Natural killer cell treated with Interleukin-12 subunit alpha and Interleukin-12 subunit beta and Interleukin-15 and Interleukin-18, amount 100 ng/mL, for 72 hours (primary cell): ENCODE measurements around the gene EIF3B. TPM values are rescaled to one million over a fixed set of nuclear protein-coding genes. Genes with fewer than 3 reads are reported as not detected.
"Not testable (repeated sequence)": the region's sequence is repeated elsewhere in the genome, so short reads cannot be mapped to it uniquely, and the experiment has no call there.

Experiments used
- ATAC-seq, 2 donors: fragments of 150-1000 bp; cut with Tn5 transposase in 1 of 2; sonication (Bioruptor Pico), chemical (Tn5 transposase) in 1 of 2; 2 replicates each; pipeline ENCODE4 v1.10.0; 2021
- DNase-seq: peaks from one replicate; pipeline ENCODE4 v3.0.0; 2022; ENCODE audit warnings: low spot score
- H3K27ac Mint-ChIP-seq, 2 donors: 1 replicate in 1 of 2; 2 replicates in 1 of 2; pipeline ENCODE4 v1.8.0; 2022; ENCODE audit warnings: mixed read lengths in 2 of 2, mild to moderate bottlenecking in 1 of 2, moderate library complexity in 1 of 2
- H3K27me3 Mint-ChIP-seq, 2 donors: 1 replicate in 1 of 2; 2 replicates in 1 of 2; pipeline ENCODE4 v1.8.0; 2022; ENCODE audit warnings: mixed read lengths in 2 of 2
- H3K36me3 Mint-ChIP-seq: one replicate; pipeline ENCODE4 v1.8.0; 2022; ENCODE audit warnings: mixed read lengths
- H3K4me1 Mint-ChIP-seq, 2 donors: 1 replicate in 1 of 2; 2 replicates in 1 of 2; pipeline ENCODE4 v1.8.0; 2022; ENCODE audit warnings: low read depth in 2 of 2, mixed read lengths in 2 of 2, mild to moderate bottlenecking in 1 of 2
- H3K4me3 Mint-ChIP-seq: one replicate; pipeline ENCODE4 v1.8.0; 2022; ENCODE audit warnings: mixed read lengths
- H3K9me3 Mint-ChIP-seq: 2 replicates; pipeline ENCODE4 v1.8.0; 2022; ENCODE audit warnings: mixed read lengths
- total RNA-seq, 2 donors: library from RNA; stranded (reverse); gene quantifications; one replicate each; pipeline ENCODE4 v1.2.3, GENCODE V29; 2022

The EIF3B gene
- total RNA-seq = 100 to 1,000 TPM; 229 to 348 TPM

- ATAC-seq (peak; percentile 94 to 96), DNase-seq (peak; percentile 94)
- Mint-ChIP-seq H3K27me3 (no peaks in the 10 kb centered on the region), H3K27ac (peak within 1 kb of the TSS; percentile 100), H3K36me3 (peaks cover 12% of the 10 kb centered on the region), H3K4me1 (peaks cover 18 to 21% of the 10 kb centered on the region in 2 donors), H3K4me3 (peak within 1 kb of the TSS; percentile 89), H3K9me3 (no peaks in the 10 kb centered on the region)
Observed at GRCh38 chr7:2354186-2354938, at the start of gene EIF3B. Gene EIF3B (plus strand): TSS chr7:2354827. CDS start chr7:2354922, 95 bp downstream.

- not testable (repeated sequence) for H3K27me3 Mint-ChIP-seq, H3K27ac Mint-ChIP-seq, H3K4me3 Mint-ChIP-seq, DNase-seq, ATAC-seq, H3K36me3 Mint-ChIP-seq, H3K9me3 Mint-ChIP-seq, H3K4me1 Mint-ChIP-seq
Observed at GRCh38 chr7:2305258-2305657, 49.4 kb upstream of the EIF3B start.

GRCh38 chr7:2306688-2307087 lies 47.9 kb upstream of the EIF3B start:
- peaks cover 0 to 4% of the 10 kb centered on the region in 2 donors for H3K4me1 Mint-ChIP-seq

GRCh38 chr7:2307690-2308107 lies 46.9 kb upstream of the EIF3B start:
- no peak overlapping the region for H3K4me3 Mint-ChIP-seq
- no peaks in the 10 kb centered on the region for H3K36me3 Mint-ChIP-seq
- DNase-seq (no peak), ATAC-seq (no peak)
- no peaks in the 10 kb centered on the region for H3K9me3 Mint-ChIP-seq
- H3K27ac Mint-ChIP-seq = no peak overlapping the region
- peaks cover 6 to 9% of the 10 kb centered on the region in 2 donors for H3K4me1 Mint-ChIP-seq
- no peaks in the 10 kb centered on the region for H3K27me3 Mint-ChIP-seq

More at GRCh38 chr7:2306688-2307087, 47.9 kb upstream of the EIF3B start:
- H3K27ac Mint-ChIP-seq = no peak overlapping the region
- H3K9me3 Mint-ChIP-seq = no peaks in the 10 kb centered on the region
- DNase-seq (no peak), ATAC-seq (no peak)
- H3K27me3 Mint-ChIP-seq = no peaks in the 10 kb centered on the region
- H3K4me3 Mint-ChIP-seq = no peak overlapping the region
- H3K36me3 Mint-ChIP-seq = no peaks in the 10 kb centered on the region

GRCh38 chr7:2309889-2310331 lies 44.7 kb upstream of the EIF3B start:
- H3K27me3 Mint-ChIP-seq = no peaks in the 10 kb centered on the region
- ATAC-seq = no peak
- peaks cover 14% of the 10 kb centered on the region in 2 donors for H3K4me1 Mint-ChIP-seq
- no peaks in the 10 kb centered on the region for H3K36me3 Mint-ChIP-seq
- no peak overlapping the region for H3K27ac Mint-ChIP-seq
- H3K9me3 Mint-ChIP-seq = no peaks in the 10 kb centered on the region
- DNase-seq = no peak
- H3K4me3 Mint-ChIP-seq = no peak overlapping the region

- peak overlapping the region; percentile 51 for H3K4me3 Mint-ChIP-seq
- DNase-seq (no peak), ATAC-seq (no peak)
Observed at GRCh38 chr7:2312267-2312929, 42.2 kb upstream of the EIF3B start.

GRCh38 chr7:2313450-2314208 lies 41.0 kb upstream of the EIF3B start:
- no peak for DNase-seq
- Mint-ChIP-seq H3K4me3 (no peak overlapping the region), H3K36me3 (no peaks in the 10 kb centered on the region), H3K9me3 (no peaks in the 10 kb centered on the region), H3K4me1 (peaks cover 14% of the 10 kb centered on the region in 2 donors), H3K27me3 (no peaks in the 10 kb centered on the region), H3K27ac (peak overlapping the region; percentile 73 to 77)
- ATAC-seq = peak in 1 of 2 donors; percentile 17

More at GRCh38 chr7:2312267-2312929, 42.2 kb upstream of the EIF3B start:
- no peaks in the 10 kb centered on the region for H3K9me3 Mint-ChIP-seq
- H3K27me3 Mint-ChIP-seq = no peaks in the 10 kb centered on the region
- peak overlapping the region in 1 of 2 donors; percentile 50 for H3K27ac Mint-ChIP-seq
- H3K36me3 Mint-ChIP-seq = no peaks in the 10 kb centered on the region
- H3K4me1 Mint-ChIP-seq = peaks cover 14% of the 10 kb centered on the region in 2 donors

GRCh38 chr7:2314209-2314955 lies 40.2 kb upstream of the EIF3B start, which contains the start of gene SNX8:
Gene SNX8 (minus strand): TSS chr7:2314441. CDS start chr7:2314421, 20 bp downstream.
- ATAC-seq (peak; percentile 97), DNase-seq (peak; percentile 94)
- Mint-ChIP-seq H3K36me3 (no peaks in the 10 kb centered on the region), H3K27me3 (no peaks in the 10 kb centered on the region), H3K4me3 (no peak within 1 kb of the TSS), H3K9me3 (no peaks in the 10 kb centered on the region), H3K27ac (peak within 1 kb of the TSS; percentile 73 to 77), H3K4me1 (peaks cover 14% of the 10 kb centered on the region in 2 donors)

- ATAC-seq, H3K27ac Mint-ChIP-seq, H3K27me3 Mint-ChIP-seq, DNase-seq, H3K4me3 Mint-ChIP-seq, H3K9me3 Mint-ChIP-seq, H3K36me3 Mint-ChIP-seq: not testable (repeated sequence)
- H3K4me1 Mint-ChIP-seq = peaks cover 14% of the 10 kb centered on the region in 2 donors
Observed at GRCh38 chr7:2314956-2315530, 39.6 kb upstream of the EIF3B start.

GRCh38 chr7:2315787-2316186 lies 38.8 kb upstream of the EIF3B start:
- Mint-ChIP-seq H3K27ac (no peak overlapping the region), H3K4me1 (peaks cover 14% of the 10 kb centered on the region in 2 donors), H3K4me3 (no peak overlapping the region), H3K27me3 (no peaks in the 10 kb centered on the region), H3K9me3 (no peaks in the 10 kb centered on the region), H3K36me3 (no peaks in the 10 kb centered on the region)
- no peak for ATAC-seq
- DNase-seq = no peak

- H3K4me3 Mint-ChIP-seq = no peak overlapping the region
- no peaks in the 10 kb centered on the region for H3K9me3 Mint-ChIP-seq
- no peaks in the 10 kb centered on the region for H3K27me3 Mint-ChIP-seq
- H3K36me3 Mint-ChIP-seq = no peaks in the 10 kb centered on the region
- DNase-seq (no peak), ATAC-seq (no peak)
- H3K4me1 Mint-ChIP-seq = peaks cover 14% of the 10 kb centered on the region in 2 donors
- H3K27ac Mint-ChIP-seq = no peak overlapping the region
Observed at GRCh38 chr7:2316578-2316977, 38.0 kb upstream of the EIF3B start.

GRCh38 chr7:2317556-2318293 lies 36.9 kb upstream of the EIF3B start:
- Mint-ChIP-seq H3K4me1 (peaks cover 8% of the 10 kb centered on the region in 2 donors), H3K4me3 (no peak overlapping the region), H3K9me3 (no peaks in the 10 kb centered on the region), H3K27me3 (no peaks in the 10 kb centered on the region), H3K27ac (no peak overlapping the region), H3K36me3 (no peaks in the 10 kb centered on the region)
- DNase-seq (no peak), ATAC-seq (no peak)
